DND-41 (cell line): ENCODE data around the gene IQCH.

Experiments used
- CTCF ChIP-seq: IDR thresholded peaks from 2 replicates; pipeline ENCODE4 v1.5.1; 2012; ENCODE audit warnings: borderline replicate concordance, low read length, moderate library complexity, mild to moderate bottlenecking; ENCODE audit not compliant: poor library complexity, severe bottlenecking; ENCODE audit errors: extremely low read depth
- EZH2 ChIP-seq: IDR thresholded peaks from 3 replicates; pipeline ENCODE4 v1.6.1; 2012; ENCODE audit warnings: borderline replicate concordance, low read depth, mild to moderate bottlenecking, moderate library complexity, low read length, inconsistent platforms; ENCODE audit not compliant: severe bottlenecking

- TF ChIP-seq CTCF: no peak
- TF ChIP-seq EZH2: no peak
These were observed 208.9 kb downstream of the IQCH start for GRCh38 chr15:67463488-67463887.
